HCT116 (cell line): ENCODE measurements around the gene CAMK2G. TPM values are rescaled to one million over a fixed set of nuclear protein-coding genes. Genes with fewer than 3 reads are reported as not detected.

Source experiments
- ATAC-seq: fragments of 200-7000 bp; cut with Tn5 transposase; 2 replicates; pipeline ENCODE4 v1.9.1; 2020; ENCODE audit warnings: mild to moderate bottlenecking, moderate library complexity
- BruUV-seq: library from RNA; stranded (reverse); fragments of 400-500 nt; replicated peaks from 2 replicates; lab custom pipeline; 2021; lab: Mats Ljungman, UMichigan
- CTCF ChIA-PET: fragments of 300-600 bp; sonication (Branson Sonifier 250); formaldehyde crosslinking; loops from one replicate; lab custom pipeline; 2021; ENCODE audit warnings: antibody characterized with exemption; lab: Charles Lee
- POLR2A ChIA-PET: fragments of 300-600, 350-600 bp; sonication (Branson Sonifier 250); formaldehyde crosslinking; loops from one replicate; lab custom pipeline; 2021; ENCODE audit warnings: antibody characterized with exemption; lab: Charles Lee
- RAD21 ChIA-PET, 2 experiments: fragments of 300-600 bp; sonication (Branson Sonifier 250); formaldehyde crosslinking; loops; one replicate each; lab custom pipeline; 2023; ENCODE audit warnings: low total read pairs in 2 of 2; ENCODE audit not compliant: uncharacterized antibody in 2 of 2, unreplicated experiment in 2 of 2, low non-redundant PET in 1 of 2; lab: Charles Lee
- DNase-seq: peaks from one replicate; pipeline ENCODE4 v3.0.0-alpha.2; 2010; ENCODE audit warnings: low read depth, low spot score
- H2AFZ ChIP-seq: fragments of 200-600 bp; shearing (Covaris generic), sonication (generic); 2 replicates; pipeline ENCODE4 v1.6.1; 2017; ENCODE audit warnings: low read depth, mixed run types, mixed read lengths, antibody characterized with exemption, low read length; ENCODE audit not compliant: poor library complexity, severe bottlenecking
- H3K27ac ChIP-seq: 2 replicates; pipeline ENCODE4 v1.5.1; 2012; ENCODE audit warnings: low read depth, low read length
- H3K27me3 ChIP-seq: fragments of 200-600 bp; sonication (generic); 2 replicates; pipeline ENCODE4 v1.6.1; 2016; ENCODE audit warnings: mixed run types, low read length, mixed read lengths; ENCODE audit not compliant: insufficient read depth
- H3K36me3 ChIP-seq, 2 experiments: fragments of 200-500 bp in 1 of 2; fragments of 200-600 bp in 1 of 2; sonication (Bioruptor generic) in 1 of 2; sonication (generic) in 1 of 2; 2 replicates each; pipeline versions ENCODE4 v1.5.1 to v1.6.1; 2014 to 2016; ENCODE audit warnings: low read length in 2 of 2, inconsistent platforms in 1 of 2, mixed read lengths in 1 of 2, mixed run types in 1 of 2; ENCODE audit not compliant: insufficient read depth in 2 of 2, control insufficient read depth in 1 of 2
- H3K4me1 ChIP-seq, 2 experiments: fragments of 200-600 bp in 1 of 2; sonication (generic) in 1 of 2; 2 replicates each; pipeline versions ENCODE4 v1.5.1 to v1.6.1; 2012 to 2017; ENCODE audit warnings: low read length in 2 of 2, inconsistent platforms in 1 of 2, mild to moderate bottlenecking in 1 of 2, mixed read lengths in 1 of 2, mixed run types in 1 of 2, moderate library complexity in 1 of 2; ENCODE audit not compliant: insufficient read depth in 2 of 2, control insufficient read depth in 1 of 2
- H3K4me2 ChIP-seq: fragments of 200-600 bp; sonication (generic); 2 replicates; pipeline ENCODE4 v1.6.1; 2017; ENCODE audit warnings: mixed run types, low read length, mixed read lengths
- H3K4me3 ChIP-seq, 2 experiments: fragments of 200-600 bp in 1 of 2; sonication (generic) in 1 of 2; replicated peaks in 1 of 2; 2 replicates each; pipeline ENCODE4 v1.5.1; 2011 to 2016; ENCODE audit warnings: low read length in 2 of 2, control low read depth in 1 of 2, low read depth in 1 of 2, mild to moderate bottlenecking in 1 of 2, mixed read lengths in 1 of 2, mixed run types in 1 of 2
- H3K79me2 ChIP-seq: fragments of 200-600 bp; sonication (generic); 2 replicates; pipeline ENCODE4 v1.6.1; 2017; ENCODE audit warnings: mild to moderate bottlenecking, mixed run types, low read length, moderate library complexity, mixed read lengths; ENCODE audit not compliant: insufficient read depth
- H3K9ac ChIP-seq: fragments of 200-600 bp; sonication (generic); 2 replicates; pipeline ENCODE4 v1.6.1; 2016; ENCODE audit warnings: low read length, mixed read lengths
- H3K9me2 ChIP-seq: fragments of 200-600 bp; sonication (generic), shearing (Covaris generic); 2 replicates; pipeline ENCODE4 v1.6.1; 2017; ENCODE audit warnings: mixed run types, mild to moderate bottlenecking, moderate library complexity; ENCODE audit not compliant: insufficient read depth
- H3K9me3 ChIP-seq, 2 experiments: fragments of 200-500 bp in 1 of 2; fragments of 200-600 bp in 1 of 2; sonication (Bioruptor generic) in 1 of 2; sonication (generic) in 1 of 2; 2 replicates each; pipeline ENCODE4 v1.6.1; 2014 to 2017; ENCODE audit warnings: low read length in 2 of 2, mixed read lengths in 2 of 2, inconsistent platforms in 1 of 2, low read depth in 1 of 2, mild to moderate bottlenecking in 1 of 2, mixed run types in 1 of 2, moderate library complexity in 1 of 2; ENCODE audit not compliant: control insufficient read depth in 1 of 2, insufficient read depth in 1 of 2
- H4K20me1 ChIP-seq: fragments of 200-600 bp; sonication (generic), shearing (Covaris generic); 2 replicates; pipeline ENCODE4 v1.6.1; 2017; ENCODE audit warnings: mixed run types, mild to moderate bottlenecking, moderate library complexity; ENCODE audit not compliant: insufficient read depth
- CBX3 ChIP-seq: IDR thresholded peaks from 2 replicates; pipeline ENCODE4 v1.6.1; 2012; ENCODE audit warnings: low read depth
- CEBPB ChIP-seq: IDR thresholded peaks from 2 replicates; pipeline ENCODE4 v1.6.1; 2012; ENCODE audit warnings: low read depth
- EGR1 ChIP-seq: IDR thresholded peaks from 2 replicates; pipeline ENCODE4 v1.6.1; 2012; ENCODE audit warnings: low read depth
- ELF1 ChIP-seq: IDR thresholded peaks from 2 replicates; pipeline ENCODE4 v1.6.1; 2012; ENCODE audit warnings: low read depth, borderline replicate concordance
- EZH2 ChIP-seq: fragments of 200-600 bp; sonication (generic); IDR thresholded peaks from 2 replicates; pipeline ENCODE4 v1.6.1; 2017; ENCODE audit warnings: antibody characterized with exemption, mixed run types
- EZH2phosphoT487 ChIP-seq: fragments of 200-600 bp; IDR thresholded peaks from 2 replicates; pipeline ENCODE4 v1.6.1; 2018; ENCODE audit warnings: antibody characterized with exemption, borderline replicate concordance
- POLR2AphosphoS5 ChIP-seq: IDR thresholded peaks from 2 replicates; pipeline ENCODE4 v1.6.1; 2011; ENCODE audit warnings: mild to moderate bottlenecking, low read depth, low read length, moderate library complexity
- SRF ChIP-seq: IDR thresholded peaks from 2 replicates; pipeline ENCODE4 v1.6.1; 2012; ENCODE audit warnings: low read depth
- YY1 ChIP-seq: IDR thresholded peaks from 2 replicates; pipeline ENCODE4 v1.6.1; 2011; ENCODE audit warnings: low read length, low read depth, moderate library complexity, mild to moderate bottlenecking; ENCODE audit not compliant: insufficient replicate concordance; ENCODE audit errors: extremely low read depth
- ZFX ChIP-seq: fragments of 450-650 bp; IDR thresholded peaks from 2 replicates; pipeline ENCODE4 v1.6.1; 2017
- ZNF274 ChIP-seq: fragments of 200-500 bp; sonication (Bioruptor generic); IDR thresholded peaks from 2 replicates; pipeline ENCODE4 v1.6.1; 2014; ENCODE audit warnings: mild to moderate bottlenecking, low read depth, low read length, inconsistent platforms
- intact Hi-C: fragments of 100-400 bp; cut with micrococcal nuclease; formaldehyde crosslinking; loops from 2 replicates; pipeline ENCODE4 v1.10.0; 2022
- total RNA-seq: library from RNA; stranded (reverse); gene quantifications from one replicate; pipeline ENCODE4 v1.2.1, GENCODE V29; 2021; ENCODE audit not compliant: unreplicated experiment
- TF ChIP-seq, protein P1 (sequence below): IDR thresholded peaks from 2 replicates; pipeline ENCODE4 v1.6.1; 2012
- TF ChIP-seq, protein P2 (sequence below): IDR thresholded peaks from 2 replicates; pipeline ENCODE4 v1.6.1; 2012; ENCODE audit warnings: low read depth

The CAMK2G gene
- total RNA-seq, 1 experiment from 2014 or later: 28.3 TPM

DNA sequence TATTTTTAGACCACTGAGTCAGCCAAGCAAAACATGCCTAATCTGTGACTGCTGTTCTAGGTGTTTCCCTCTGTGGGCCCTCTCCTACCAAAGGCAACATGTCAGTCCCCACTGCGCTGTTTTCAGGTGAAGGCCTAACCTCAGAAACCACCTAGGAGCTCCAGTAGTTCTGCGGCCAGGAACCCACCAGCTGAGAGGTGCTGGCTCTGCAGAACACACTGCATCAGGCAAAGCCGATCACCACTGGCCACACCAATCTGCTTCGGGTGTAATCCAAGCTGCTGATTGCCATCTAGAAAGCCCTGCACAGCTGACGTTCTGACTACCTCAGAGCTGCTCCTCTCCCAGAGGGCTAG is 14.9 kb downstream of the CAMK2G start:
- CTCF ChIA-PET: interaction anchor here (1.2 kb wide), 1 partner anchor 20 kb away, joined by 3 read pairs; no protein-coding TSS in a partner anchor
- BruUV-seq: no TSS peak
- Histone ChIP-seq H3K27ac (no peak overlapping the region), H3K4me1 (peaks cover 0 to 7% of the 10 kb centered on the region in 2 experiments; a peak in 1 of 4 replicates), H3K36me3 (peaks cover 12 to 40% of the 10 kb centered on the region in 2 experiments; a peak in 3 of 4 replicates), H3K9me3 (no peaks in the 10 kb centered on the region), H3K27me3 (no peaks in the 10 kb centered on the region), H3K9me2 (no peaks in the 10 kb centered on the region), H4K20me1 (no peaks in the 10 kb centered on the region), H3K4me2 (no peak overlapping the region)
- no peak for ATAC-seq
- RAD21 ChIA-PET: no interaction called here
- DNase-seq: no peak
- TF ChIP-seq EZH2phosphoT487 (no peak), EZH2 (no peak), POLR2AphosphoS5 (no peak), SRF (no peak), ELF1 (no peak), ZFX (no peak), YY1 (no peak), CEBPB (no peak), EGR1 (no peak), ZNF274 (no peak), CBX3 (no peak)
- TF ChIP-seq, protein P1, sequence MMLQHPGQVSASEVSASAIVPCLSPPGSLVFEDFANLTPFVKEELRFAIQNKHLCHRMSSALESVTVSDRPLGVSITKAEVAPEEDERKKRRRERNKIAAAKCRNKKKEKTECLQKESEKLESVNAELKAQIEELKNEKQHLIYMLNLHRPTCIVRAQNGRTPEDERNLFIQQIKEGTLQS: no peak
- TF ChIP-seq, protein P2, sequence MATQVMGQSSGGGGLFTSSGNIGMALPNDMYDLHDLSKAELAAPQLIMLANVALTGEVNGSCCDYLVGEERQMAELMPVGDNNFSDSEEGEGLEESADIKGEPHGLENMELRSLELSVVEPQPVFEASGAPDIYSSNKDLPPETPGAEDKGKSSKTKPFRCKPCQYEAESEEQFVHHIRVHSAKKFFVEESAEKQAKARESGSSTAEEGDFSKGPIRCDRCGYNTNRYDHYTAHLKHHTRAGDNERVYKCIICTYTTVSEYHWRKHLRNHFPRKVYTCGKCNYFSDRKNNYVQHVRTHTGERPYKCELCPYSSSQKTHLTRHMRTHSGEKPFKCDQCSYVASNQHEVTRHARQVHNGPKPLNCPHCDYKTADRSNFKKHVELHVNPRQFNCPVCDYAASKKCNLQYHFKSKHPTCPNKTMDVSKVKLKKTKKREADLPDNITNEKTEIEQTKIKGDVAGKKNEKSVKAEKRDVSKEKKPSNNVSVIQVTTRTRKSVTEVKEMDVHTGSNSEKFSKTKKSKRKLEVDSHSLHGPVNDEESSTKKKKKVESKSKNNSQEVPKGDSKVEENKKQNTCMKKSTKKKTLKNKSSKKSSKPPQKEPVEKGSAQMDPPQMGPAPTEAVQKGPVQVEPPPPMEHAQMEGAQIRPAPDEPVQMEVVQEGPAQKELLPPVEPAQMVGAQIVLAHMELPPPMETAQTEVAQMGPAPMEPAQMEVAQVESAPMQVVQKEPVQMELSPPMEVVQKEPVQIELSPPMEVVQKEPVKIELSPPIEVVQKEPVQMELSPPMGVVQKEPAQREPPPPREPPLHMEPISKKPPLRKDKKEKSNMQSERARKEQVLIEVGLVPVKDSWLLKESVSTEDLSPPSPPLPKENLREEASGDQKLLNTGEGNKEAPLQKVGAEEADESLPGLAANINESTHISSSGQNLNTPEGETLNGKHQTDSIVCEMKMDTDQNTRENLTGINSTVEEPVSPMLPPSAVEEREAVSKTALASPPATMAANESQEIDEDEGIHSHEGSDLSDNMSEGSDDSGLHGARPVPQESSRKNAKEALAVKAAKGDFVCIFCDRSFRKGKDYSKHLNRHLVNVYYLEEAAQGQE: no peak
- TF ChIP-seq, all 23 proteins: peak for 0
- POLR2A ChIA-PET: no interaction called here
- Histone ChIP-seq H3K9ac (no peak overlapping the region), H3K4me3 (no peak overlapping the region), H3K79me2 (no peaks in the 10 kb centered on the region), H2AFZ (no peak overlapping the region)
- intact Hi-C loops: no loop called here
